IMR-90 (cell line): Measurements from ENCODE around the gene NOD1.

ENCODE experiments used
- CTCF ChIP-seq: conservative IDR thresholded peaks from 2 replicates; pipeline ENCODE4 v1.5.1; 2012; ENCODE audit warnings: mild to moderate bottlenecking, low read depth, low read length, improper control_type of control experiment
- POLR2A ChIP-seq: IDR thresholded peaks from 2 replicates; pipeline ENCODE4 v1.6.1; 2012; ENCODE audit warnings: mild to moderate bottlenecking, low read depth, low read length

GRCh38 chr7:30493228-30493627 lies 14.6 kb upstream of the NOD1 start:
- no peak for TF ChIP-seq CTCF
- no peak for TF ChIP-seq POLR2A
